Stimulated activated CD4-positive, alpha-beta T cell treated with anti-CD3 and anti-CD28 coated beads, Interleukin-2, amount 100 ng/mL, for 4 hours (primary cell): Measurements from ENCODE around the gene PET100.

ENCODE experiments used
- DNase-seq: peaks from one replicate; pipeline ENCODE4 v3.0.0-alpha.2; 2020; ENCODE audit warnings: low read depth

PET100 gene

DNA sequence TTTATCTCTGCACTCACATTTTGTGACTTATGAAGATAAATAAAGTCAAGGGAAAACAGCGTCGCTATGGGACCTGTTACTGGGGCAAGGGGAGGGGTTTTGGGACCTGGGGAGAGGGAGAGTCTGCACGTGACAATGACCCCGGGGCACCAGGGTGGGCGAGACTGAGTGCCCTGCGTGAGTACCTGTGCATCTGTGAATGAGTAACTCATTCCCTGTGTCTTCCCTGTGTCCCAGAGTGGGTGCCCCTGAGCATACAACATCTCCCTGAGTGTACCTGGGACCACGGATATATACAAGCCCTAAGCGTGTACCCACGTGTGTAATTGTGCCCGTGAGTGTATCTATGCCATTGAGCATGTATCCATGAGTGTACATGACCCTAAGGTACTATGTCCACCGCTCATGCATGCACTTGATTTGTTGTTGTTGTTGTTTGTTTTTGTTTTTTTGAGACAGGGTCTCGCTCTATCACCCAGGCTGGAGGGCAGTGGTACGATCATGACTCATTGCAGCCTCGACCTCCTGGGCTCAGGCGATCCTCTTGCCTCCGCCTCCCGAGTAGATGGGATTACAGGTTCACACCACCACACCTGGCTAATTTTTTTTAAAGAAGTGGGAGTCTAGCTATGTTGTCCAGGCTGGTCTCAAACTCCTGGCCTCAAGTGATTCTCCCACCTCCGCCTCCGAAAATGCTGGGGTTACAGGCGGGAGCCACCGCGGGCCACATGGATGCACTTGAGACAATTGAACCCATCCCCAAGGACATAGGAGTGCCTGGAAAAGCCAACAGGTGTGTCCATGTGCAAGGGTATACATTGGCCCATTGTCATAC is 50.4 kb downstream of the PET100 start:
- no peak for DNase-seq

DNA sequence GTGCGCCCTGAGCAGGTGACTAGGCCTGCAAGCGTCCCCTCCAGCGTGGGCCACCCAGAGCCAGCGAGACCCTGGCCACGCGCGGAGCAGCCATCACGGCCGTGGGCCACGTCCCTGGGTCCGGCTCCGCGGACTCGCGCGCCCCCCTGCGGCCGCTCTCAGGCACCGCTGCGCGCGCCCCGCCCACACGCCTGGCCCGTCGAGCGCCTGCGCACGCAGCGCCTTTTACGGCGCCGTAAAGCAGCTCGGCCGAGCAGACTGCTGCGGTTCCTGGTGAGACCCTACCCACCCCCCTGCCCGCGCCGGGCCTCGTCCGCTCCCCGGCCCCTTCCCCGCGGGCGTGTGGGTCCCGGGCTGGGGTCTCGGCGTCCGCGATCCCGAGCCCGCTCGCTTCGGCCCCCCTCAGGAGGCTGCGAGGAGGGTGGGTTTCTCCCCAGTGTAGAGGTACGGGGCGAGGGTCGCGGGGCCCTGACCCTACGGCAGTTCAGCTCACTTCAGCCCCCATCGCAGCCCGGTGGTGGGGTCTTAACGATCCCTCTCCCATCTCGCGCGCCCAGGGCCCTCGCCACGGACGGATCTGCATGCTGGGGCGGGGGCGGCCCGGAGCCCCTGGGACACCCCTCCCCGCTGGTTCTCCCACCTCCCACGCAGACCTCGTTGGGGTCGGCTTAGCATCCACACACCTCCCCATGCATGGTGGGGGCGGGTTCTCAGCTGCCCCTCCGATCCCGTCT is 51.2 kb downstream of the PET100 start, which contains the start of gene TRAPPC5:
Gene TRAPPC5, plus strand, starts transcription at position 228 of the 734 bp plus-strand sequence. CDS start 1,421 bp downstream, outside the sequence.
- peak; percentile 78 for DNase-seq
